Chondrocyte (in vitro differentiated cells): ENCODE measurements around the gene C11orf21. TPM values are rescaled to one million over a fixed set of nuclear protein-coding genes. Genes with fewer than 3 reads are reported as not detected.
"Not testable (repeated sequence)": the region's sequence is repeated elsewhere in the genome, so short reads cannot be mapped to it uniquely, and the experiment has no call there.

ENCODE experiments used
- DNase-seq: peaks from one replicate; pipeline ENCODE4 v3.0.0; 2021; ENCODE audit warnings: mixed read lengths, low spot score
- H3K27ac Mint-ChIP-seq: one replicate; pipeline ENCODE4 v1.8.0; 2021; ENCODE audit warnings: mild to moderate bottlenecking, moderate library complexity, mixed read lengths; ENCODE audit not compliant: unreplicated experiment
- H3K27me3 Mint-ChIP-seq: 2 replicates; pipeline ENCODE4 v1.8.0; 2021; ENCODE audit warnings: low read depth, mixed read lengths
- H3K36me3 Mint-ChIP-seq: 2 replicates; pipeline ENCODE4 v1.8.0; 2021; ENCODE audit warnings: low read depth, mixed read lengths
- H3K4me1 Mint-ChIP-seq: 2 replicates; pipeline ENCODE4 v1.8.0; 2021; ENCODE audit warnings: low read depth, mild to moderate bottlenecking, mixed read lengths
- H3K4me3 Mint-ChIP-seq: one replicate; pipeline ENCODE4 v1.8.0; 2021; ENCODE audit warnings: mild to moderate bottlenecking, moderate library complexity, mixed read lengths; ENCODE audit not compliant: unreplicated experiment
- H3K9me3 Mint-ChIP-seq: 2 replicates; pipeline ENCODE4 v1.8.0; 2021; ENCODE audit warnings: low read depth, mixed read lengths
- total RNA-seq: library from RNA; stranded (reverse); gene quantifications from 3 replicates; pipeline ENCODE4 v1.2.1, GENCODE V29; 2021
- TF ChIP-seq, protein P1 (sequence below): fragments of 200-600 bp; sonication (generic); IDR thresholded peaks from 2 replicates; pipeline ENCODE4 v1.5.0; 2021; ENCODE audit warnings: antibody characterized with exemption, mild to moderate bottlenecking, moderate library complexity

The C11orf21 gene
- total RNA-seq, 1 donor from 2014 or later, result not detected

DNA sequence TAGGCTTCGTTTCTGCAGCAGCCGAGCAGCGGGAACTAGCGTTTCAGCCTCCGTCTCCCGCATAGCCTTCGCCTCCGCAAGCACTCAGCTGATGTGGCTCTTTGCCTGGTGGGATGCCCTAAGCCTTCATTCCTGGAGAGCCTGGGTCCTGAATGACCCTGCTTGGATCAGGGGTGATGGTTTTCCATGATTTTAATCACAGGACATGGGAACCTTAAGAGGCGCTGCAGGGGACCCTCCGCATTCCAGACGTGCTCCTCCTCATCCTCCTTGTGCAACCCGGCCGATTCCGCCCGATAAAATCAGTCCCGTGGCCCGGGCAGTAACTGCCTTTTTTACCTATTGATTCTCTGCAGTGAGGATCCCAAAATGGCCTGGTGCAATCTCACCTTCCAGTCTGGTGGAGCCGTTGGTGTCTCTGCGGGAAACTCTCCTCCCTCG is 8.2 kb downstream of the C11orf21 start:
- Mint-ChIP-seq H3K36me3 (no peaks in the 10 kb centered on the region), H3K4me1 (no peaks in the 10 kb centered on the region), H3K27ac (no peak overlapping the region), H3K4me3 (no peak overlapping the region), H3K27me3 (peaks cover 32% of the 10 kb centered on the region), H3K9me3 (no peaks in the 10 kb centered on the region)
- no peak for DNase-seq
- TF ChIP-seq, protein P1, sequence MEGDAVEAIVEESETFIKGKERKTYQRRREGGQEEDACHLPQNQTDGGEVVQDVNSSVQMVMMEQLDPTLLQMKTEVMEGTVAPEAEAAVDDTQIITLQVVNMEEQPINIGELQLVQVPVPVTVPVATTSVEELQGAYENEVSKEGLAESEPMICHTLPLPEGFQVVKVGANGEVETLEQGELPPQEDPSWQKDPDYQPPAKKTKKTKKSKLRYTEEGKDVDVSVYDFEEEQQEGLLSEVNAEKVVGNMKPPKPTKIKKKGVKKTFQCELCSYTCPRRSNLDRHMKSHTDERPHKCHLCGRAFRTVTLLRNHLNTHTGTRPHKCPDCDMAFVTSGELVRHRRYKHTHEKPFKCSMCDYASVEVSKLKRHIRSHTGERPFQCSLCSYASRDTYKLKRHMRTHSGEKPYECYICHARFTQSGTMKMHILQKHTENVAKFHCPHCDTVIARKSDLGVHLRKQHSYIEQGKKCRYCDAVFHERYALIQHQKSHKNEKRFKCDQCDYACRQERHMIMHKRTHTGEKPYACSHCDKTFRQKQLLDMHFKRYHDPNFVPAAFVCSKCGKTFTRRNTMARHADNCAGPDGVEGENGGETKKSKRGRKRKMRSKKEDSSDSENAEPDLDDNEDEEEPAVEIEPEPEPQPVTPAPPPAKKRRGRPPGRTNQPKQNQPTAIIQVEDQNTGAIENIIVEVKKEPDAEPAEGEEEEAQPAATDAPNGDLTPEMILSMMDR, result no peak

DNA sequence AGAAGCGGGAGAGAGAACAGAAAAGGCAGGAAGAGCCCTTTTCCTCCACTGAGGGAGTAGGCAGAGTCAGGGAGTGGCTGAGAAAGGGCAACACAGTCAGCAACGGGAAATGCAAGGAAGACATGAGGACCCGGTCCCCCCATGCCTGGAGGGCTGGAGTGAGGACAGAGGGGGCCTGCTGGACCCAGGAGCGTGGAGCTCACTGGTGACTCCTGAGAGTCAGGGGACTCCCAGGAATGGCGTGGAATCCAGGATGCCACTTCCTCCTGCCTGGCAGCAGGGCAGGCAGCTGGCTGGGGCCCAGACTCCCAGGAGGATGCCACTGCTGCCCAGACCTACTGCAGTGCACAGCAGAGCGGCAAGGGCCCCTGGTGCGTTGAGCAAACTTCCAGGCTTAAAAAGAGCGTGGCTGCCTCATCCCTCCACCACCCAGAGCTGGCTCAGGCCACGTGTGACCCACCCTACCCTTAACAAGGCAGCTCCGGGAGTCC is 11.3 kb downstream of the C11orf21 start:
- Mint-ChIP-seq H3K36me3 (no peaks in the 10 kb centered on the region), H3K4me3 (no peak overlapping the region), H3K9me3 (no peaks in the 10 kb centered on the region), H3K4me1 (no peaks in the 10 kb centered on the region), H3K27ac (no peak overlapping the region), H3K27me3 (peaks cover 55% of the 10 kb centered on the region)
- DNase-seq, result no peak
- TF ChIP-seq, protein P1, result no peak

DNA sequence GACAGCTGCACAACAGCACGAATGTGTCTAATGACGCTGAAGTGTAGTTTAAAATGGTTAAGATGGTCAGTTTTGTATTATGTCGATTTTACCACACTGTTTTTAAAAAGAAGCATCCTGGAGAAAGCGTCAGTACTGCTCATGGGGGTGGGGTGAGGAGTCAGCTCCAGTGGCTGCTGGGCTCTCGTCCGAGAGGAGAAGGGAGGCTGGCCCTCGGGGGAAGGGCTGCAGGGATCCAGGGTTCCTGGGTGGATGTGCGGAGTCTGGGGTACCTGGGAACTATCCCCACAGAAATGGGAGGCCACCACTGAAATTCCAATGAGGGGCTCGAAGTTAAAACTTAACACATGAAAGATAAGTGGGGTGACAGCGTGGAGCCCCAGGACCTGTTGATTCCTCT is 11.9 kb downstream of the C11orf21 start:
- Mint-ChIP-seq H3K4me3 (no peak overlapping the region), H3K4me1 (no peaks in the 10 kb centered on the region), H3K9me3 (no peaks in the 10 kb centered on the region), H3K27me3 (peaks cover 60% of the 10 kb centered on the region), H3K27ac (no peak overlapping the region), H3K36me3 (peaks cover 2% of the 10 kb centered on the region)
- no peak for DNase-seq
- TF ChIP-seq, protein P1, result no peak

DNA sequence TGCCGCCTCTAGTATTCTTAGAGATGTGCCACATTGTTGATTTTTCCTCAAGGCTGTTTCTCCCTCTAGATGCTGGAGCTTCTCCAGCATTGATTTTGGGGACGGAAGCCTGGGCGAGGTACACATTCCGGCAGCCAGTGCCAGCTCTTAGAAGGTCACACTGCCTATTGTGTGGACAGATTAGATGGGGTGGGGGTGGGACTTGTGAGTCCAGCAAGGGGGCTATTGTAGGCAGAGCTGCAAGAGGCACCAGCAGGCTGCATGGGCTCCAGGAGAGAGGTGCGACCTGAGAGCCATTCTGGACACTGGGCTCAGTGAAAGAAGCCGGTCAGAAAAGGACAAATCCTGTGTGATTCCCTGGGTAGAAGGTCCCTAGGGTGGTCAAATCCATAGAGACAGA is 12.4 kb downstream of the C11orf21 start:
- TF ChIP-seq, protein P1, result no peak
- Mint-ChIP-seq H3K9me3 (no peaks in the 10 kb centered on the region), H3K27me3 (peaks cover 61% of the 10 kb centered on the region), H3K4me3 (no peak overlapping the region), H3K4me1 (no peaks in the 10 kb centered on the region), H3K27ac (no peak overlapping the region), H3K36me3 (peaks cover 2% of the 10 kb centered on the region)
- DNase-seq, result no peak

DNA sequence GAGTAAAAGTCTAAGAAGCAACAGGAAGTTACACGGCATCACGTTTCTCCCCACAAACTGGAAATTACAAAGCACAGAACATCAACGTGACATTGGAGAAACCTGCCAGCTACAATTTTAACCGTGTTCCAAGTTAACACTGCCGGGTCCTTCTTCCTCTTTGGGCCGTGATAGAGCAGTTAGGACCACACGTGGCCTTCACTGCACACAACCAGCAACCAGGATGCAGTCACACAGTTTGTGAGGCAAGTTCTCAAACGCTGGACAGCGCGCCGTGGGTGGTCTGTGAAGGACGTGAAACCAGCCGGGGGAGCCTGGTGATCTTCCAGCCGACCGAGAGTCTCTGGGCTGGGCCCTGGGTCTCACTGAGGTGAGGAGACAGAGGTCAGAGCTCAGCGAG is 14.6 kb downstream of the C11orf21 start:
- Mint-ChIP-seq H3K9me3 (peaks cover 11% of the 10 kb centered on the region), H3K4me1 (no peaks in the 10 kb centered on the region), H3K27ac (no peak overlapping the region), H3K4me3 (no peak overlapping the region), H3K36me3 (peaks cover 4% of the 10 kb centered on the region), H3K27me3 (peaks cover 64% of the 10 kb centered on the region)
- TF ChIP-seq, protein P1, result no peak
- DNase-seq, result no peak

DNA sequence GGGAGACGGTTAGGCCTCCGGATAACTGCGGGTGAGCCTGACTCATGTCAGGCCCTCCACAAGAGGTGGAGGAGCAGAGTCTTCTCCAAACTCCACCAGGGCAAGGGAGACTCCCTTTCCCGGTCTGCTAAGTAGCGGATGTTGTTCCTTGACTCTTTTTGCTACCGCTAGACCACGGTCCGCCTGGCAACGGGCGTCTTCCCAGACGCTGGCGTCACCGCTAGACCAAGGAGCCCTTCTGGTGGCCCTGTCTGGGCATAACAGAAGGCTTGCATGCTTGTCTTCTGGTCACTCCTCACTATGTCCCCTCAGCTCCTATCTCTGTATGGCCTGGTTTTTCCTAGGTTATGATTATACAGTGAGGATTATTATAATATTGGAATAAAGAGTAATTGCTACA is 15.4 kb downstream of the C11orf21 start:
- not testable (repeated sequence) for H3K36me3 Mint-ChIP-seq, H3K4me3 Mint-ChIP-seq, H3K27ac Mint-ChIP-seq, H3K4me1 Mint-ChIP-seq, DNase-seq
- Mint-ChIP-seq H3K27me3 (peaks cover 70% of the 10 kb centered on the region), H3K9me3 (peaks cover 15% of the 10 kb centered on the region)
